ENCODE measurements around the gene DGCR2.

DNA sequence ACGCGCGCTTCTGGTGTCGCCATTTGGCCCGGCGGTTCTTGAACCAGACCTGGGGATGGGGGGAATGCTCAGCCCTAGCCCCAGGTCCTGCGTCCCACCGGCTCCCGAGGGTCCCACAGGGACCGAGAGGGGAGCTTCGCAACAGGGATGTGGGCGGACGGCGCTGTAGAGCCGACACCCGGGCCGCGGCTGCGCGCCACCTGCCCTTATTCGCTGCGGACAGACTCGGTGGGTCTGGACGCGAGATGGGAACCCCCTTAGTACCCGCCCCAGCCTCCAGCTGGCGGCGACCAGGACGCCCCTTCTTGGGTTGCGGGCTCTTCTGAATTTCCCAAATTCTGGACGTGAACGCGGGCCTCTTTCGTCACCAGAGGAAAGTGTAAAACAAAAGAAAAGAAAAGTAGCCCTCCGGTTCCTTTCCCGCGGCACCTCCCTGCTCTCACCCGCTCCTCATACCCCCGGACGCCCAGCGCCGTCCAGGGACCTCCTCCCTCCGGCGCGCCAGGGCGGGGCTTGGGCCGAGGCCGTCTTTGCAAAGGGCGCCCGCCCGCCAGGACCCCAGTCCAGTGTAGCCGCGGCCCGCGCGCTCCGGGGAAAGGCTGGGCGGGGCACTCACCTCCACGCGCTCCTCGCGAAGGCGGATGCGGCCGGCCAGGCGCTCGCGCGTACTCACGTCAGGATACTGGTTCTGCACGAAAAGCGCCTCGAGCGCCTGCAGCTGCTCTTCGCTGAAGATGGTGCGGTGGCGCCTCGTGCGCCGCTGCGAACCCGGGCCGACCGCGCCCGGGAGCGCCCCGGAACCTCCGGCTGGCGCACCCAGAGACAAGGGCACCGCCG lies 27.1 kb upstream of the DGCR2 start:
- TF ChIP-seq, protein P1, sequence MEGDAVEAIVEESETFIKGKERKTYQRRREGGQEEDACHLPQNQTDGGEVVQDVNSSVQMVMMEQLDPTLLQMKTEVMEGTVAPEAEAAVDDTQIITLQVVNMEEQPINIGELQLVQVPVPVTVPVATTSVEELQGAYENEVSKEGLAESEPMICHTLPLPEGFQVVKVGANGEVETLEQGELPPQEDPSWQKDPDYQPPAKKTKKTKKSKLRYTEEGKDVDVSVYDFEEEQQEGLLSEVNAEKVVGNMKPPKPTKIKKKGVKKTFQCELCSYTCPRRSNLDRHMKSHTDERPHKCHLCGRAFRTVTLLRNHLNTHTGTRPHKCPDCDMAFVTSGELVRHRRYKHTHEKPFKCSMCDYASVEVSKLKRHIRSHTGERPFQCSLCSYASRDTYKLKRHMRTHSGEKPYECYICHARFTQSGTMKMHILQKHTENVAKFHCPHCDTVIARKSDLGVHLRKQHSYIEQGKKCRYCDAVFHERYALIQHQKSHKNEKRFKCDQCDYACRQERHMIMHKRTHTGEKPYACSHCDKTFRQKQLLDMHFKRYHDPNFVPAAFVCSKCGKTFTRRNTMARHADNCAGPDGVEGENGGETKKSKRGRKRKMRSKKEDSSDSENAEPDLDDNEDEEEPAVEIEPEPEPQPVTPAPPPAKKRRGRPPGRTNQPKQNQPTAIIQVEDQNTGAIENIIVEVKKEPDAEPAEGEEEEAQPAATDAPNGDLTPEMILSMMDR (optimal IDR thresholded peaks at IDR 0.05 in 1 of 3, IDR thresholded peaks at IDR 0.05 in 1 of 3, conservative IDR thresholded peaks at IDR 0.05 in 1 of 3; ENCODE audit: extremely low read depth in 1 of 3, insufficient read depth in 2 of 3, low read length in 3 of 3) = no peak
- peak; percentile 93 for TF ChIP-seq EZH2 (IDR thresholded peaks at IDR 0.05; ENCODE audit: low read length)
